ENCODE results near the gene ARSH. TPM values are rescaled to one million over a fixed set of nuclear protein-coding genes. Genes with fewer than 3 reads are reported as not detected.
"Not testable (repeated sequence)": the region's sequence is repeated elsewhere in the genome, so short reads cannot be mapped to it uniquely, and the experiment has no call there.

Gene ARSH
- total and polyA plus RNA-seq, 8 donors, result 0.05 to 0.15 (median 0.09) TPM; not detected in 4

GRCh38 chrX:2969021-2969420 is 37.3 kb upstream of the ARSH start:
- ATAC-seq (no peak), FAIRE-seq (no peak), DNase-seq (no peak)
- Histone ChIP-seq H3K36me3 (no peaks in the 10 kb centered on the region), H3K9me3 (no peaks in the 10 kb centered on the region), H3K27ac (no peak overlapping the region), H3K27me3 (no peaks in the 10 kb centered on the region), H3K4me1 (peaks cover 0 to 22% (median 11%) of the 10 kb centered on the region in 3 donors), H3K4me3 (no peak overlapping the region)
- 88% methylated on average over 6 of the region's 6 CpGs for WGBS, 2 donors
- TF ChIP-seq, protein P1, sequence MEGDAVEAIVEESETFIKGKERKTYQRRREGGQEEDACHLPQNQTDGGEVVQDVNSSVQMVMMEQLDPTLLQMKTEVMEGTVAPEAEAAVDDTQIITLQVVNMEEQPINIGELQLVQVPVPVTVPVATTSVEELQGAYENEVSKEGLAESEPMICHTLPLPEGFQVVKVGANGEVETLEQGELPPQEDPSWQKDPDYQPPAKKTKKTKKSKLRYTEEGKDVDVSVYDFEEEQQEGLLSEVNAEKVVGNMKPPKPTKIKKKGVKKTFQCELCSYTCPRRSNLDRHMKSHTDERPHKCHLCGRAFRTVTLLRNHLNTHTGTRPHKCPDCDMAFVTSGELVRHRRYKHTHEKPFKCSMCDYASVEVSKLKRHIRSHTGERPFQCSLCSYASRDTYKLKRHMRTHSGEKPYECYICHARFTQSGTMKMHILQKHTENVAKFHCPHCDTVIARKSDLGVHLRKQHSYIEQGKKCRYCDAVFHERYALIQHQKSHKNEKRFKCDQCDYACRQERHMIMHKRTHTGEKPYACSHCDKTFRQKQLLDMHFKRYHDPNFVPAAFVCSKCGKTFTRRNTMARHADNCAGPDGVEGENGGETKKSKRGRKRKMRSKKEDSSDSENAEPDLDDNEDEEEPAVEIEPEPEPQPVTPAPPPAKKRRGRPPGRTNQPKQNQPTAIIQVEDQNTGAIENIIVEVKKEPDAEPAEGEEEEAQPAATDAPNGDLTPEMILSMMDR (IDR thresholded peaks at IDR 0.05), result no peak
- intact Hi-C loops (cut with DNase I), result no loop called here

DNA sequence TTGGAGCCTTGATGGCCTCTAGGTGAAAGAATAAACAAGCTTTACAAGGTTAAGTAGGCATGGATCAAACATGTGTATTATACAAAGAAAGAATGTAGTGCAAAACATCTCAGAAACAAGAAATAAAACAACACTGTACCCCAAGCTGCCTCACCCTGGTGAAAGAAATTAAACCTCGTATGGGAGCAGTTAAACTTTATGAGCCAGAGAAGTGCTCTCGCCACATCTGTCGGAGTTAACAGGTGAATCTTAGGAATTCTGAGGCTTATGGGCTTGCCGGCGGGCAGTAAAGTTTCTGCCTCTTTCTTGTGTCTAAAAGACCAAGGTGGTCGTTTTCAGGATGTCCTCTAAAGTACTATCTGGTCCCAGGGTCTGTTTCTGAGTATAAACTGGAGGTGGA is 34.0 kb upstream of the ARSH start:
- TF ChIP-seq, protein P1 (IDR thresholded peaks at IDR 0.05), result no peak
- peaks cover 0 to 3% (median 0%) of the 10 kb centered on the region in 3 donors for H3K4me1 ChIP-seq
- intact Hi-C loops (cut with DNase I), result no loop called here
- no peak for FAIRE-seq
- no peaks in the 10 kb centered on the region for H3K9me3 ChIP-seq
- no peak overlapping the region for H3K27ac ChIP-seq
- WGBS, 2 donors, result 84 to 85% methylated on average over 6 of the region's 6 CpGs
- H3K27me3 ChIP-seq, result no peaks in the 10 kb centered on the region
- DNase-seq, result no peak
- H3K4me3 ChIP-seq, result no peak overlapping the region
- no peaks in the 10 kb centered on the region for H3K36me3 ChIP-seq
- ATAC-seq, result no peak

GRCh38 chrX:2974961-2975360 is 31.4 kb upstream of the ARSH start:
- 87 to 98% methylated on average over 1 of the region's 1 CpG for WGBS, 2 donors
- no peaks in the 10 kb centered on the region for H3K4me1 ChIP-seq
- H3K9me3 ChIP-seq, result no peaks in the 10 kb centered on the region
- TF ChIP-seq, protein P1 (IDR thresholded peaks at IDR 0.05), result no peak
- no peaks in the 10 kb centered on the region for H3K36me3 ChIP-seq
- no peak overlapping the region for H3K4me3 ChIP-seq
- no peaks in the 10 kb centered on the region for H3K27me3 ChIP-seq
- no peak overlapping the region for H3K27ac ChIP-seq
- FAIRE-seq, result no peak
- no peak for DNase-seq
- intact Hi-C loops (cut with DNase I), result no loop called here
- ATAC-seq, result no peak

DNA sequence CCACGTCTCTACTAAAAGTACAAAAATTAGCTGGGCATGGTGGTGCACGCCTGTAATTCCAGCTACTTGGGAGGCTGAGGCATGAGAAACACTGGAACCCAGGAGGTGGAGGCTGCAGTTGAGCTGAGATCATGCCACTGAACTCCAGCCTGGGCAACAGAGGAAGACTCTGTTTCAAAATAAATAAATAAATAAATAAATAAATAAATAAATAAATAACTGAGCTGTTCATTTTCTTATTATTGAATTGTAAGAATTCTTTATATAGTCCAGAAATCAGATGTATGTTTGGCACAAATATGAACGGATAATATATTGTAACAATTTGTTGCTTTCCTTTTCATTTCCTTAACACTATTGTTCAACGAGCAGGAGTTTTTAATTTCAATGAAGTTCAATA is 27.7 kb upstream of the ARSH start:
- intact Hi-C loops (cut with DNase I); H3K4me1 ChIP-seq; H3K9me3 ChIP-seq; ATAC-seq; H3K27ac ChIP-seq; H3K4me3 ChIP-seq; H3K36me3 ChIP-seq; DNase-seq; H3K27me3 ChIP-seq: not testable (repeated sequence)
- FAIRE-seq, result peak; percentile 29
- 89 to 91% methylated on average over 4 of the region's 4 CpGs for WGBS, 2 donors

GRCh38 chrX:2984342-2984741 is 22.0 kb upstream of the ARSH start:
- FAIRE-seq (peak; percentile 54), ATAC-seq (no peak), DNase-seq (no peak)
- H3K27me3 ChIP-seq, result no peaks in the 10 kb centered on the region
- TF ChIP-seq, protein P1 (IDR thresholded peaks at IDR 0.05), result no peak
- no peaks in the 10 kb centered on the region for H3K4me1 ChIP-seq
- WGBS, 2 donors, result 82 to 84% methylated on average over 4 of the region's 4 CpGs
- H3K9me3 ChIP-seq, result no peaks in the 10 kb centered on the region
- no peaks in the 10 kb centered on the region for H3K36me3 ChIP-seq
- intact Hi-C loops (cut with DNase I), result no loop called here
- no peak overlapping the region for H3K4me3 ChIP-seq
- no peak overlapping the region for H3K27ac ChIP-seq

DNA sequence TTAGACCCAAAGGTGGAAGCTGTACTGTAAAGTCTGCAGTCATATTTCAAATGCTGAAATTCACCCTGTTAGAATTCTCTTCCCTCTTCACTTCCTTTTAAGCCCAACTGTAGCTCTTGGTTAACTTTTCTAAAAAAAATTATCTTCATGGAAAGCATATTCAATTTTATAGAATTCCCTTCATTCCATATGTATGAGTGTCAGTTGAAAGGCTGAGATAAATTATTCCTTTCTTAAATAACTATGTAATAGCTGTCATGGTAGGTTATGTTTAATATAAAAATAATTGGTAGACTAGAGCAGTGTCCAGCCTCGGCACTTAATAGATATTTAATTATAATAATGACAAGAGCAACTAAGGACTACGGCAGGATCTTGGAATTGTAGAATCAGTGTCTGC is 16.8 kb upstream of the ARSH start:
- H3K27ac ChIP-seq, result no peak overlapping the region
- DNase-seq (no peak), ATAC-seq (no peak), FAIRE-seq (no peak)
- no peaks in the 10 kb centered on the region for H3K4me1 ChIP-seq
- TF ChIP-seq, protein P1 (IDR thresholded peaks at IDR 0.05), result no peak
- intact Hi-C loops (cut with DNase I), result no loop called here
- H3K4me3 ChIP-seq, result no peak overlapping the region
- 57 to 59% methylated on average over 2 of the region's 2 CpGs for WGBS, 2 donors
- H3K9me3 ChIP-seq, result no peaks in the 10 kb centered on the region
- H3K27me3 ChIP-seq, result no peaks in the 10 kb centered on the region
- H3K36me3 ChIP-seq, result no peaks in the 10 kb centered on the region

Measured in pancreas (tissue), 10 donors.